ENCODE data around the gene KSR1.

KSR1 gene

GRCh38 chr17:27590864-27591263 is 134.6 kb downstream of the KSR1 start:
- H3K27ac ChIP-seq = no peak overlapping the region
- H3K4me3 ChIP-seq = no peak overlapping the region
- no peak for TF ChIP-seq CTCF (IDR thresholded peaks at IDR 0.05)
- DNase-seq (ENCODE audit: low spot score) = no peak

GRCh38 chr17:27591986-27592385 is 135.7 kb downstream of the KSR1 start:
- H3K4me3 ChIP-seq = no peak overlapping the region
- no peak overlapping the region for H3K27ac ChIP-seq
- DNase-seq (ENCODE audit: low spot score) = no peak
- no peak for TF ChIP-seq CTCF (IDR thresholded peaks at IDR 0.05)

GRCh38 chr17:27593232-27593856 is 137.1 kb downstream of the KSR1 start:
- H3K27ac ChIP-seq = no peak overlapping the region
- DNase-seq (ENCODE audit: low spot score) = no peak
- no peak for TF ChIP-seq CTCF (IDR thresholded peaks at IDR 0.05)
- no peak overlapping the region for H3K4me3 ChIP-seq

- TF ChIP-seq CTCF (IDR thresholded peaks at IDR 0.05) = no peak
- Histone ChIP-seq H3K4me3 (no peak overlapping the region), H3K27ac (no peak overlapping the region)
- no peak for DNase-seq (ENCODE audit: low spot score)
Observed at GRCh38 chr17:27593857-27594255, 137.6 kb downstream of the KSR1 start.

- no peak for TF ChIP-seq CTCF (IDR thresholded peaks at IDR 0.05)
- DNase-seq (ENCODE audit: low spot score) = no peak
- Histone ChIP-seq H3K4me3 (no peak overlapping the region), H3K27ac (no peak overlapping the region)
Observed at GRCh38 chr17:27595208-27595607, 139.0 kb downstream of the KSR1 start.

GRCh38 chr17:27596096-27596495 is 139.8 kb downstream of the KSR1 start:
- H3K4me3 ChIP-seq = no peak overlapping the region
- TF ChIP-seq CTCF (IDR thresholded peaks at IDR 0.05) = no peak
- no peak for DNase-seq (ENCODE audit: low spot score)
- no peak overlapping the region for H3K27ac ChIP-seq

GRCh38 chr17:27596566-27597187 is 140.4 kb downstream of the KSR1 start:
- TF ChIP-seq CTCF (IDR thresholded peaks at IDR 0.05) = no peak
- Histone ChIP-seq H3K27ac (no peak overlapping the region), H3K4me3 (no peak overlapping the region)
- DNase-seq (ENCODE audit: low spot score) = no peak
